ENCODE results near the gene CCNY. TPM values are rescaled to one million over a fixed set of nuclear protein-coding genes. Genes with fewer than 3 reads are reported as not detected.

Gene CCNY
- polyA plus RNA-seq, 1 donor = 111 TPM

DNA sequence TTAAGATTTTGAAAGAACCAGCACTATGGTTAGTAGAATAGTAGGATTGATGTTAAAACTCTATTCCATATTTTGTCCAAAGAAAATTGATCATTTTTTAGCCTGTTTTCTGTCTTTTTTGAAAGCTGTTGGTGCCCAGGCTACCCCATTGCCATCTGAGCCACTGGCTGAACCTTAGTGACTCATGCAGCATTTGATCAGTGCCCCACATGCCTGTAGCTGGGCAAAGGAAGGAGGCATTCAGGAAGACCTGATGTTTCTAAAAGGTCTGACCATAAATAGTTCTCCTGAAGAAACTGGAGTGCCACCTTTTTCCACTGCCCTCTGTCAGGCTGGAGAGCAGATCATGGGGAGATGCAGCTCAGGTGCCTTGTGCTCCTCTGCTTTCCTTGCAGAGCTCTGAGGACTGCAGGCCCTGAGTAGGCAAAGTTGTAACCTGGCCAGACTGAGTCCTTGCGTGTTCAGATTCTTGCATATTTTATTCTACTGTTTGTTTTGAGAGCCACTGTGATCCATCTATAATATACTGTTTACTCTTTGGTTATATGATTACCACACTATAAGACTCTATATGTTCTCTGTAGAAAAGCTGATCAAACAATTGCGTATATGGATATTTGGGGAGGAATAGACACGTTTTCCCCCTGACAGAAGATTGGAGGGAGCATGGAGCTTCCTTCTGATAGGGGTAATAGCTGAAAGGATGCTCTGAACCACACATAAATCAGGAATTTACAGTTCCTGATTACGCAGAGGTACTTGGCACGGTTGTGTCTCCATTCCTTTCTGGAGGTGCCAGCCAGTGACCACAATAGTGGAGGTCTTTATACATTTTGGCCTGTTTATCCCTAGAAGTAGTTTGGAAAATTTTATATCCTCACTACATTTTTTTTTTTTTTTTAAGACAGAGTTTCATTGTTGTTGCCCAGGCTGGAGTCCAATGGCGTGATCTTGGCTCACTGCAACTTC lies 219.9 kb downstream of the CCNY start:
- DNase-seq = no peak

- no peak for DNase-seq
Measured at GRCh38 chr10:35558276-35558675, 222.0 kb downstream of the CCNY start.

GRCh38 chr10:35559416-35559815 lies 223.1 kb downstream of the CCNY start:
- no peak for DNase-seq

- no peak for DNase-seq
Measured at GRCh38 chr10:35561715-35562114, 225.4 kb downstream of the CCNY start.

DNA sequence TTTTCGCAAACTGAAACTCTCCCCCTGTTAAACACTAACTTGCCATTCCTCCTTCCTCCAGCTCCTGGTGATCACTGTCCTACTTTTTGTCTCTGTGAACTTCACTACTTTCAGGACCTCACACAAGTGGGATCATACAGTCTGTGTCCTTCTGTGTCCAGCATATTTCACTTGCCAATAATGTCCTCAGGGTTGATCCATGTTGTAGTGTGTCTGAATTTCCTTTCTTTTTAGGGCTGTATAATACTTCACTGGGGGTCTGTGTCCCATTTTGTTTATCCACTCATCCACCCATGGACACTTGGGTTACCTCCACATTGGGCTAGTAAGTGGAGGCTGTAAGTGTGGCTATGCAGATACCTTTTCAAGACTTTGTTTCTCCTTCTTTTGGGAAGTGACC lies 226.1 kb downstream of the CCNY start:
- DNase-seq = no peak

DNA sequence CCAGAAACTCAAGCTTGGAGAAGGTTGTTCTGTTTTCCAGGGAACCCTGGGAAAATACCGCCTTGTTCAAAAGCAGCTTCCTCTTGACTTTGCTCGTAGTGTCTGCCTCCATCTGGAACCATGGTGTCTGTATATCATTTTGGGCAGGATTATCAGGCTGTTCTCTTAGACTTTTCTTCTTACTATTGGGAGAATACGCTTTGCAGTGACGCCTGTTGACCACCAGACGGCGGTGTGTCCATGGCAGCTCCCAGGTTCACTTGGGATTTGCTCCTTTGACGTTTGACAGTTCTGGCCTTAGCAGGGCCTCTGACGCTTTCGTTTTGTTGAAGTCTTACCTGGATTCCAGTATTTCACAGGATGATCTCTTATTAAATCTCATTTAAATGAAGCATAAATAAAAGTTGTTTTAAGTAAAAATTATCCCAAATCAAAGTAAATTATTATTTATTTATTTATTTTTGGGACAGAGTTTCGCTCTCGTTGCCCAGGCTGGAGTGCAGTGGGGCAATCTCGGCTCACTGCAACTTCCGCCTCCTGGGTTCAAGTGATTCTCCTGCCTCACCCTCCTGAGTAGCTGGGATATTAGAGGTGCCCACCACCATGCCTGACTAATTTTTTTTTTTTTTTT lies 227.1 kb downstream of the CCNY start:
- peak; percentile 64 for DNase-seq

GRCh38 chr10:35564341-35564968 lies 228.1 kb downstream of the CCNY start:
- no peak for DNase-seq

DNA sequence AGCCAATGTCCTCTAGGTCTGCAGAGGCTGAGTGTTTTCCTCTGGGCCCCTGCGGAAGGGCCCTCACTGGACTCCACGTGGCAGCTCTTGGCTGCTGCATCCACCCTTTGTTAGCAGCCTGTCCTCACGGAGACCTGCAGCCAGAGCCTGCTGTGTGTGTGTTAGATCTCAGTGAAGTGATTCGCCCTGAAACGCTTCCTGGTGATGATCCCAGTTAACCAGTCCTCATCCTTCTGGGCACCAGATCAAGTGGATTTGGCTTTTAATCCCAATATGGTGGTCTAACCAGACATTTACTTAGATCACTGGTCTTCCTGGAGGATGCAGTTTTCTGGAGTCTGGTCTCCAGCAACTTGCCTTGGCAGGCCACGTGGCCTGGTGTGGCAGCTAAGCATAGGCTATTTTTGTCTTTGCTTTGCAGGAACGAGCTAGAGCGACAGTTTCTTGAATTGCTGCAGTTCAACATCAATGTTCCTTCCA lies 229.3 kb downstream of the CCNY start:
- DNase-seq = no peak

DNA sequence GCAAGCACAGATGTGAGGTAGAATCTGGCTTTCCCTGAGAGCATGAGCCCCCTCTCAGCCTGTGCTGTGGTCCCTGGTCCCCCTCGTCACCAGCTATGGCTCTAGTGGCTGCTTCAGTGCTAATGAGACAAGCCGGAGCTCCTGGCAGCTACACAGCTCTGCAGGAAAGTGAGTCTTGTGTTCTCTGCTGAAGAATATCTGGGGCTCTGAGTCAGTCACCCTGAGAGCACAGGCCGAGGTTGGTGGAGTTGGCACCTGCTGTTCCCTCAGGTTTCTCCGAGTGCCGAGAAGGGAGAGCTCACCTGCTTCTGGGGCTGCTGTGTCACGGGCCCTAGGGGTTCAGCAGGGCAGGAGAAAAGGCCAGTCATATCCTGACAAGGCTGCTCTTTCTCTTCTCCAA lies 231.6 kb downstream of the CCNY start:
- DNase-seq = no peak

DNA sequence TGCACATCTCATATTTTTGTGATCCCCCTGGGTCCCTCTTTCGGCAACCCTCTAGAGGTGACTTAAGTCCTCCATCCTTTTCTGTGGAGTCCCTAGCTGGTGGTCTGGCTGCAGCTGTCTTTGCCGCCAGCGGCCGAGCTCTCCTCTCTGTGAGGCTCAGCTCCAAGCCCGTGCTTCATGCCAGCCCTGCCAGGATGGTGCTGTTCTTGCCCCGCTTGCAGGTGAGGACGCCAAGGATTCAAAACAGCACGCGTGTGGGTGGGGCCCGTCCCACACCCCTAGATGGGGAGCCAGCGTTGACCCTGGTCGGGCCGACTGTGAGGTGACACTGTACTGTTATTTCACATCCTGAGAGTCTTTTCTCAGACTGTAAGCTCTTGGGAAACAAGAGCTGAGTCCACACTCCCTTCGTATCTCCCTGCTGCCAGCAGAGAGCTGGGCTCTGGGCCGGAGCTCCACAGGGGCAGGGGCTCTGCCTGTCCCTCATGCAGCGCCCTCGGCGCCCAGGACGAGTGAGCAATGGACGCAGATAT lies 232.2 kb downstream of the CCNY start:
- no peak for DNase-seq

DNA sequence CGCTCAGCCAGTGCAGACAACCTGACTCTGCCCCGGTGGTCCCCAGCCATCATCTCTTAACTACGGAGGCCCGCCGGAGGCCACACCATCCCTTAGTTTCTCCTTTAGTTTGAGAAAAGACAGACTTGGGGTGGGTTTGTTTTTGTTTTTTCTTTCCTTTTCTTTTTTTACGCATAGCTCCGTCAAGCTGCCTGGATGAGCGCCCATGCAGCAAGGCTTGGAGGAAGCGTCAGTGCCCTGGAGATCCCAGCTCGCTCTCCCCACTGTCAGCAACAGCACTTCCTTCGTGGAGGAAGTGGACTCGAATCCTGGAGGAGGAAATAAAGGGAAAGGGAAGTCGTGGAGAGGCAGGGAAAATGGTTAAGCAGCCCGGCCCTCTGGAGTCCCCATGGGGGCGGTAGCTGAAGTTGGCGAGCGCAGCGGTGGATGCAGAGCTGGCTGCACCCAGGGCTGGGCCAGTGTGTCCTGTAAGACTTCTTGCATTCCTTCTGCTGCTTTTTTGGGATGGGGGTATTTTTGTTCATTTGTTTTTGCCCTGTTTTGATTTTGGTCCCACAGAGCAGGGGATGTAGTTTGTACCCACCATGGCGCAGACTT lies 232.9 kb downstream of the CCNY start:
- DNase-seq = no peak

DNA sequence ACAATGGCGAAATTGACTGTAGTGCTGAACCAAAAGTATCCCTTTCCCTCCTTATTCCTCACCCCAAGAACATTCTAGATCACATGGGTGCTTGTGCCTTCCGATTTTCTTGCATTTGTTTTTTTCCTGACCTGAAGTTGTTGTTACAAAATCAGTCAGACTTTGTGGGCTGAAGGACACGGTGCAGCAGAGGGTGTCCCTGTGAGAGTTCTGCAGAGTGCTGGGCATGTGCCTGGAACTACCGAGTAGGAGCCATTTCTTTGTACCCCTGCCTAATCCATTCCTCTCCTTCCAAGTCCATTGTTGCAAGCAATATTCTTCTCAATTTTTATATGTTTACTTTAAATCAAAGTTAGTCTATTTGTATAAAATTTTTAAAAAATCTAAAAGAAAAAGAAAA lies 233.5 kb downstream of the CCNY start:
- DNase-seq = no peak

DNA sequence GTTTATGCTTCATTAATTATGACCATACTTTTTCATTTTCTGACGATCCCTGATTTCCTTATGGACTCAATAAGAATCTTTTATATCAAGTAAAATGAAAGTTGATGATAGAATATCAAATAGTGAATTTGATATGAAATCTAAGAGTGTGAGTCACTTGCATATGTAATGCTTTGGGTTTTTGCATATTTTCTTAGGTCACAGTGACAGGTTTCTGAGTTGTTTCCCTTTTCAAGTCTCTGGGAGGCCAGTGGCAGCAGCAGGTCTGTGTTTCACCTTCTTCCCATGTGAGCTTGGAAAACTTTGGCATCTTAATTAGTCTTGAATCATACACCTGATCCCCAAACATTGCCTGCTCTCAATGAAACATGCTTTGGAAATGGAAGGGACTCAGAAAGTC lies 234.1 kb downstream of the CCNY start:
- no peak for DNase-seq

- DNase-seq = no peak
Measured at GRCh38 chr10:35572583-35572982, 236.3 kb downstream of the CCNY start.

- DNase-seq = no peak
Measured at GRCh38 chr10:35573796-35574195, 237.5 kb downstream of the CCNY start.

DNA sequence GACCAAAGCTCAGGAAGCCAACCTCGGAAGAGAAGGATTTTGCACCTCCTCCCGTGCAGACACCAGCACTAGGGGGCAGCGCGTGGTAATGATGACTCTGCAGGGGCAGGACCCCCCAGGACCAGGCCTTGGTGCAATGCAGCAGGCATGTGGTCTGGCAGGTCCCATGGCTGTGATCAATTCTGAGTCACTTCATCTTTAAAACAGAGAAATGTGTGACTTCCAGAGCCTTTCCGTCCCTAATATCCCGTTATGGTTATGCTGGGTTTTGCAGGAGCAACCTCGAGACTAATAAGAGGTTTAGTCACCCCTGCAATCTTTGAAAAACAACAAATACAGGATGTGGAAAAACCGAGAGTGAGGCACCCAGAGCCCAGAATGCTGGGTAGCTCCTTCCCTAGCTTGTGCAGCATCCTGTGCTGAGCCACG lies 238.6 kb downstream of the CCNY start:
- no peak for DNase-seq

DNA sequence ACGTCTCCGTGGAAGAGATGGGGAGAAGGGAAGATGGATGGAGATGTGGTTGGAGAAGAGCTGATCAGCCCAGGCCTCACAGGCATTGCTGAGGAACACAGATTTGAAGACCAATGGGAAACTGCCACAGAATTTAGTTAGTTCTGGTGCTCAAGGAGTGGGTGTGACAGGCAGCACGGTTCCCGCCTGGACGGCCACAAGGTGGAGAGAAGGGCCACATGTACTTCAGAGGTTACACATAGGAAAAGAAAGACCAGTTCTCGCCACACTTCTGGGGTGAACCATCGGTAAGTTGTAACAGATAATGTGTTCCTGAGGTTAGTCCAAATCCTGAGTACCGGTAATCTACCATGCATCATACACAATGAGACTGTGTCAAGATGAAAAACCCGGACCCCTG lies 239.3 kb downstream of the CCNY start:
- no peak for DNase-seq

GRCh38 chr10:35576730-35577129 lies 240.4 kb downstream of the CCNY start:
- no peak for DNase-seq

GRCh38 chr10:35577926-35578617 lies 241.8 kb downstream of the CCNY start:
- no peak for DNase-seq

DNA sequence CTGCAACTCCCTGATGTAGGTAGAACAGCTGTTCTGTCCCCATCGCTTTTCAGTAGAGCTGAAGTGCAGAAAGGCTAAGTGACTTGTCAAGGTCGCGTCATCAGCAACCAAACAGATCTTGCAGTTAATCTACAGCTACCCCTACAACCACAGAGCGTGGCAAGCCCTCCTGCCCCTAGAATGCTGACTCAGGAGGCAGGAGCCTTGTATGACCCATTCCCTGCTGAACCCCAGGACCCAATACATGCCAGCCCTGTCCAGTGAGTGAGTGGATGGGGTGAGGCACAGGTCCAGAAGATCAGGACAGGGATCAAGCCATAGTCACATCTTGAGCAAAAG lies 242.3 kb downstream of the CCNY start:
- no peak for DNase-seq

DNA sequence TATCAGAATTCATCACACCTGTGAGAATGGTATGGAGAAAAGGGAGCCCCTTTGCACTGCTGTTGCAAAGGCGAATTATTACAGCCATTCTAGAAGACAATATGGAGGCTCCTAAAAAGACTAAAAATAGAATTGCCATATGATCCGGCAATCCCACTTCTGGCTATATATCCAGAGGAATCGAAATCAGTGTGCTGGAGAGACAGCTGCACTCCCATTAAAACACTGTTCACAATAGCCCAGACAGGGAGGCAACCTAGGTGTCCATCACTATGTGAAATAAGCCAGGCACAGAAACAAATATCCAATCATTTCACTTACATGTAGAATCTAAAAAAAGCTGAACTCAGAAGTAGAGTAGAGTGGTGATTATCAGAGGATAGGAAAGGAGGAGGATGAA lies 242.8 kb downstream of the CCNY start:
- DNase-seq = no peak
